MCF 10A (cell line): Measurements from ENCODE around the gene PRCD. TPM values are rescaled to one million over a fixed set of nuclear protein-coding genes. Genes with fewer than 3 reads are reported as not detected.
A peak's percentile ranks its signal among the peaks of the same experiment; 100 is the strongest.

Experiments used
- BruUV-seq: library from RNA; stranded (reverse); fragments of 400-500 nt; replicated peaks from 2 replicates; lab custom pipeline; 2021; lab: Mats Ljungman, UMichigan
- CTCF ChIA-PET: fragments of 300-600 bp; sonication (Branson Sonifier 250); formaldehyde crosslinking; extraction: SDS; loops from one replicate; lab custom pipeline; 2021; ENCODE audit warnings: antibody characterized with exemption, inconsistent platforms; lab: Yijun Ruan, JAX
- POLR2A ChIA-PET: fragments of 300-600, 350-650 bp; sonication (Branson Sonifier 250); formaldehyde crosslinking; extraction: SDS; loops from one replicate; lab custom pipeline; 2020; ENCODE audit warnings: antibody characterized with exemption, inconsistent platforms; lab: Yijun Ruan, JAX
- DNase-seq: peaks from one replicate; pipeline ENCODE4 v3.0.0-alpha.2; 2018; ENCODE audit not compliant: unreplicated experiment
- H3K27ac Mint-ChIP-seq: one replicate; pipeline ENCODE4 v1.8.0; 2022; ENCODE audit warnings: mild to moderate bottlenecking, low read depth, mixed read lengths; ENCODE audit not compliant: unreplicated experiment
- H3K27me3 Mint-ChIP-seq: one replicate; pipeline ENCODE4 v1.8.0; 2022; ENCODE audit warnings: mixed read lengths; ENCODE audit not compliant: insufficient read depth, unreplicated experiment
- H3K36me3 Mint-ChIP-seq: one replicate; pipeline ENCODE4 v1.8.0; 2022; ENCODE audit warnings: mild to moderate bottlenecking, moderate library complexity, mixed read lengths; ENCODE audit not compliant: insufficient read depth, unreplicated experiment
- H3K4me1 Mint-ChIP-seq: one replicate; pipeline ENCODE4 v1.8.0; 2022; ENCODE audit warnings: mixed read lengths; ENCODE audit not compliant: insufficient read depth, unreplicated experiment
- H3K4me3 Mint-ChIP-seq: one replicate; pipeline ENCODE4 v1.8.0; 2022; ENCODE audit warnings: mild to moderate bottlenecking, moderate library complexity, mixed read lengths; ENCODE audit not compliant: unreplicated experiment
- H3K9me3 Mint-ChIP-seq: one replicate; pipeline ENCODE4 v1.8.0; 2022; ENCODE audit warnings: mixed read lengths; ENCODE audit not compliant: unreplicated experiment
- CTCF ChIP-seq: fragments of 200-600 bp; IDR thresholded peaks from one replicate; pipeline ENCODE4 v1.8.0; 2022; ENCODE audit warnings: antibody characterized with exemption, mild to moderate bottlenecking; ENCODE audit not compliant: unreplicated experiment
- intact Hi-C: fragments of 100-400 bp; cut with micrococcal nuclease; formaldehyde crosslinking; loops from 2 replicates; pipeline ENCODE4 v1.14.1; 2022
- total RNA-seq: library from RNA; stranded (reverse); gene quantifications from 2 replicates; pipeline ENCODE4 v1.2.3, GENCODE V29; 2022

PRCD gene
- total RNA-seq, 1 experiment from 2014 or later: not detected

GRCh38 chr17:76500074-76500746, 39.6 kb upstream of the PRCD start:
- ChIA-PET CTCF (interaction anchor here (0.6 to 11.5 kb wide), 7 partner anchors 15 to 629 kb away, joined by 3 to 134 read pairs (median 5); partner anchors contain the start of genes AANAT and ST6GALNAC2), POLR2A (interaction anchor here (0.5 to 5.7 kb wide), 13 partner anchors 11 to 238 kb away, joined by 3 to 53 read pairs (median 5); partner anchors contain the start of genes AANAT, JMJD6, METTL23 and MFSD11)
- H3K9me3 Mint-ChIP-seq: no peaks in the 10 kb centered on the region
- peaks cover 30% of the 10 kb centered on the region for H3K4me1 Mint-ChIP-seq
- intact Hi-C loops: no loop called here
- peak overlapping the region; percentile 90 for H3K27ac Mint-ChIP-seq
- BruUV-seq: no TSS peak
- peaks cover 5% of the 10 kb centered on the region for H3K36me3 Mint-ChIP-seq
- TF ChIP-seq CTCF: no peak
- peak overlapping the region; percentile 80 for H3K4me3 Mint-ChIP-seq
- no peaks in the 10 kb centered on the region for H3K27me3 Mint-ChIP-seq
- peak; percentile 52 for DNase-seq

GRCh38 chr17:76500747-76501017, 39.2 kb upstream of the PRCD start:
- BruUV-seq: TSS peak; percentile 43
- H3K36me3 Mint-ChIP-seq: peaks cover 5% of the 10 kb centered on the region
- ChIA-PET CTCF (interaction anchor here (0.7 to 11.5 kb wide), 2 partner anchors 15 to 34 kb away, joined by 3 to 134 read pairs; partner anchors contain the start of gene AANAT), POLR2A (interaction anchor here (0.5 to 5.7 kb wide), 11 partner anchors 11 to 238 kb away, joined by 3 to 53 read pairs (median 4); partner anchors contain the start of genes JMJD6, METTL23, MFSD11 and PRPSAP1)
- H3K27me3 Mint-ChIP-seq: no peaks in the 10 kb centered on the region
- TF ChIP-seq CTCF: no peak
- intact Hi-C loops: no loop called here
- peaks cover 30% of the 10 kb centered on the region for H3K4me1 Mint-ChIP-seq
- peak overlapping the region; percentile 80 for H3K4me3 Mint-ChIP-seq
- no peaks in the 10 kb centered on the region for H3K9me3 Mint-ChIP-seq
- peak overlapping the region; percentile 90 for H3K27ac Mint-ChIP-seq
- peak; percentile 28 for DNase-seq

- no TSS peak for BruUV-seq
- peak within 1 kb of the TSS; percentile 80 for H3K4me3 Mint-ChIP-seq
- H3K36me3 Mint-ChIP-seq: peaks cover 5% of the 10 kb centered on the region
- H3K27me3 Mint-ChIP-seq: no peaks in the 10 kb centered on the region
- H3K9me3 Mint-ChIP-seq: no peaks in the 10 kb centered on the region
- intact Hi-C loops: no loop called here
- ChIA-PET POLR2A (interaction anchor here (0.5 to 5.7 kb wide), 17 partner anchors 10 to 520 kb away, joined by 3 to 53 read pairs (median 4); partner anchors contain the start of genes AANAT, JMJD6, METTL23 and MFSD11), CTCF (interaction anchor here (0.8 to 11.5 kb wide), 6 partner anchors 10 to 93 kb away, joined by 3 to 134 read pairs (median 8); partner anchors contain the start of gene AANAT)
- TF ChIP-seq CTCF: no peak
- peak within 1 kb of the TSS; percentile 90 for H3K27ac Mint-ChIP-seq
- DNase-seq: peak; percentile 84
- H3K4me1 Mint-ChIP-seq: peaks cover 30% of the 10 kb centered on the region
These were observed 38.6 kb upstream of the PRCD start, which contains the start of gene RHBDF2 for GRCh38 chr17:76501018-76501826. Gene RHBDF2 (minus strand): TSS chr17:76501423. CDS start chr17:76481524, 19,899 bp downstream.
